Measurements from ENCODE around the gene POM121.
"Not testable (repeated sequence)": the region's sequence is repeated elsewhere in the genome, so short reads cannot be mapped to it uniquely, and the experiment has no call there.

GRCh38 chr7:72948714-72949113 lies 23.8 kb downstream of the POM121 start:
- TF ChIP-seq, protein P1, sequence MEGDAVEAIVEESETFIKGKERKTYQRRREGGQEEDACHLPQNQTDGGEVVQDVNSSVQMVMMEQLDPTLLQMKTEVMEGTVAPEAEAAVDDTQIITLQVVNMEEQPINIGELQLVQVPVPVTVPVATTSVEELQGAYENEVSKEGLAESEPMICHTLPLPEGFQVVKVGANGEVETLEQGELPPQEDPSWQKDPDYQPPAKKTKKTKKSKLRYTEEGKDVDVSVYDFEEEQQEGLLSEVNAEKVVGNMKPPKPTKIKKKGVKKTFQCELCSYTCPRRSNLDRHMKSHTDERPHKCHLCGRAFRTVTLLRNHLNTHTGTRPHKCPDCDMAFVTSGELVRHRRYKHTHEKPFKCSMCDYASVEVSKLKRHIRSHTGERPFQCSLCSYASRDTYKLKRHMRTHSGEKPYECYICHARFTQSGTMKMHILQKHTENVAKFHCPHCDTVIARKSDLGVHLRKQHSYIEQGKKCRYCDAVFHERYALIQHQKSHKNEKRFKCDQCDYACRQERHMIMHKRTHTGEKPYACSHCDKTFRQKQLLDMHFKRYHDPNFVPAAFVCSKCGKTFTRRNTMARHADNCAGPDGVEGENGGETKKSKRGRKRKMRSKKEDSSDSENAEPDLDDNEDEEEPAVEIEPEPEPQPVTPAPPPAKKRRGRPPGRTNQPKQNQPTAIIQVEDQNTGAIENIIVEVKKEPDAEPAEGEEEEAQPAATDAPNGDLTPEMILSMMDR (IDR thresholded peaks at IDR 0.05) = not testable (repeated sequence)
- not testable (repeated sequence) for TF ChIP-seq POLR2A (IDR thresholded peaks at IDR 0.05)

Data from thyroid gland (tissue), 4 donors.